ENCODE measurements around the gene GPR158.
"Not testable (repeated sequence)": the region's sequence is repeated elsewhere in the genome, so short reads cannot be mapped to it uniquely, and the experiment has no call there.

GPR158 gene

GRCh38 chr10:25297466-25297865 lies 122.7 kb downstream of the GPR158 start:
- H3K4me3 ChIP-seq (ENCODE audit: low read depth, low read length) = no peak overlapping the region
- TF ChIP-seq, protein P1, sequence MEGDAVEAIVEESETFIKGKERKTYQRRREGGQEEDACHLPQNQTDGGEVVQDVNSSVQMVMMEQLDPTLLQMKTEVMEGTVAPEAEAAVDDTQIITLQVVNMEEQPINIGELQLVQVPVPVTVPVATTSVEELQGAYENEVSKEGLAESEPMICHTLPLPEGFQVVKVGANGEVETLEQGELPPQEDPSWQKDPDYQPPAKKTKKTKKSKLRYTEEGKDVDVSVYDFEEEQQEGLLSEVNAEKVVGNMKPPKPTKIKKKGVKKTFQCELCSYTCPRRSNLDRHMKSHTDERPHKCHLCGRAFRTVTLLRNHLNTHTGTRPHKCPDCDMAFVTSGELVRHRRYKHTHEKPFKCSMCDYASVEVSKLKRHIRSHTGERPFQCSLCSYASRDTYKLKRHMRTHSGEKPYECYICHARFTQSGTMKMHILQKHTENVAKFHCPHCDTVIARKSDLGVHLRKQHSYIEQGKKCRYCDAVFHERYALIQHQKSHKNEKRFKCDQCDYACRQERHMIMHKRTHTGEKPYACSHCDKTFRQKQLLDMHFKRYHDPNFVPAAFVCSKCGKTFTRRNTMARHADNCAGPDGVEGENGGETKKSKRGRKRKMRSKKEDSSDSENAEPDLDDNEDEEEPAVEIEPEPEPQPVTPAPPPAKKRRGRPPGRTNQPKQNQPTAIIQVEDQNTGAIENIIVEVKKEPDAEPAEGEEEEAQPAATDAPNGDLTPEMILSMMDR (IDR thresholded peaks at IDR 0.05; ENCODE audit: low read depth, low read length) = no peak

- TF ChIP-seq, protein P1 (IDR thresholded peaks at IDR 0.05; ENCODE audit: low read depth, low read length) = no peak
- no peak overlapping the region for H3K4me3 ChIP-seq (ENCODE audit: low read depth, low read length)
Observed at GRCh38 chr10:25300073-25300472, 125.3 kb downstream of the GPR158 start.

DNA sequence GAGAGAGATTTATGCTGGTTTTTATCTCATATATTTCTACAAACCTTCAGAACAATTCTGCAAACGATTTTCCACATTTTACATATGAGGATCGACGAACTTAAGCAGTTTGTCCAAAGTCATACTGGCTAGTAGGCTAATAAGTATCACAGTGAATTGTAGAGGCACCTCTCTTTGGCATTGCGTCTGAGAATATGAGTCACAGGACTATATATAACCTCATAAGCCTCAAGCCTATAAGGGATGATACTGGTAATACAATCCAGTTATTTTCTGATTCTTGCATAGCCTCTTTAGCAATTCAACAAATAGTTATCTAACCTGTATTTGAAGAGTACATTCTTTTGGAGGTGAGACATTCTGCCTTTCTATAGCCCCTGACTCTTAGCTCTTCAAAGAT lies 129.8 kb downstream of the GPR158 start:
- TF ChIP-seq, protein P1 (IDR thresholded peaks at IDR 0.05; ENCODE audit: low read depth, low read length) = no peak
- no peak overlapping the region for H3K4me3 ChIP-seq (ENCODE audit: low read depth, low read length)

GRCh38 chr10:25306386-25306785 lies 131.6 kb downstream of the GPR158 start:
- no peak overlapping the region for H3K4me3 ChIP-seq (ENCODE audit: low read depth, low read length)
- TF ChIP-seq, protein P1 (IDR thresholded peaks at IDR 0.05; ENCODE audit: low read depth, low read length) = no peak

- TF ChIP-seq, protein P1 (IDR thresholded peaks at IDR 0.05; ENCODE audit: low read depth, low read length) = no peak
- H3K4me3 ChIP-seq (ENCODE audit: low read depth, low read length) = no peak overlapping the region
Observed at GRCh38 chr10:25308278-25308677, 133.5 kb downstream of the GPR158 start.

GRCh38 chr10:25317596-25318211 lies 142.9 kb downstream of the GPR158 start:
- not testable (repeated sequence) for H3K4me3 ChIP-seq (ENCODE audit: low read depth, low read length)

DNA sequence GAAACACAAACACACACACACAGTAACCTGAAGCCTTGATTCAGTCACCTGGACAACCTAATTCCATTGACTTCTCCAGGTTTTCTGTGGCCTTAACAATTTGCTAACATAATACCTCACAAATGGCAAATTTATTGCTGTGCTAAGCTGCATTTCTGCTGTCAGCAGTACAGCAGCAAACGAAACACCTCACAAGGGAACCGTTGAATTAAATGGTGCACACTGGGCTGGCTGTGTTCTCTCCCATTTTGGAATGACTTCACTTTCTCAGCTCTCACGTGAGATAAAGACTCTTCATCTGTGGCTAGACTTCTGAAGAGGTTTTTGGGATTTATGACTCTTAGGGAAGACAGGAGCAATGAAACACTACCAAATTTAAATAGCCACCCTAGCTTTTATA lies 152.5 kb downstream of the GPR158 start:
- TF ChIP-seq, protein P1 (IDR thresholded peaks at IDR 0.05; ENCODE audit: low read depth, low read length) = no peak
- no peak overlapping the region for H3K4me3 ChIP-seq (ENCODE audit: low read depth, low read length)

DNA sequence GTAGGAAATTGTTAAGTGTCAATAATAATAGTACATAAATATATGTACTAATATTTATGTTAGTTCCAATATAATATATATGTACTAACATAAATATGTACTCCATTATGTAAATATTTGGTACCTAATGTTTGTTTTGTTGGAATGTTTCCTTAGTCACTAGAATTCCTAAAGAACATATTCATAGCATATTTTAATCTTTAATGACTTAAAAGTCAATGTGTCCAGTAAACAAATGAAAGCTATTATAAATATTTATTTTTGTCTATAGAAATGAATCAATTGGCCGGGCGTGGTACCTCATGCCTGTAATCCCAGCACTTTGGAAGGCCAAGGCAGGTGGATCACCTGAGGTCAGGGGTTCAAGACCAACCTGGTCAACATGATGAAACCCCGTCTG lies 153.6 kb downstream of the GPR158 start:
- no peak overlapping the region for H3K4me3 ChIP-seq (ENCODE audit: low read depth, low read length)

DNA sequence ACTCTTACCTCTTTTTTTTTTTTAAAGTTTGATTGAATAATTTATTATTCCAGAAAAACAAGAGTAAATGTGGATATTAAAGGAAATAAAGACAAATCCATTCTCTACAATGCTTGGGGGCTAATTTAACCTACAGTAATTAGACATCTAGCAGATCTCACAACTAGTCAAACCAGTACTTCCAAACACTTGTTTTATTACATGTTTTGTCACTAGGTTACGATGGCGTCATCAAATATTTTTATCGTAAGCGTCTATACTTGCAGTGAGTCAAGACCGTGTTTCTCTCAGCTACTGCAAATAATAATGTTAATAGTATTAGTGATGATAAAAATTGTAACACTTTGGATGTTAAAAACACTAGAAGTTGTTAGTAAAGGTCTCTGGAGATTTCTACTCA lies 154.8 kb downstream of the GPR158 start:
- H3K4me3 ChIP-seq (ENCODE audit: low read depth, low read length) = not testable (repeated sequence)

More for the DNA sequence above, 153.6 kb downstream of the GPR158 start:
- TF ChIP-seq, protein P1 (IDR thresholded peaks at IDR 0.05; ENCODE audit: low read depth, low read length) = no peak
